ENCODE data around the gene APRT.
"Not testable (repeated sequence)": the region's sequence is repeated elsewhere in the genome, so short reads cannot be mapped to it uniquely, and the experiment has no call there.

The APRT gene

GRCh38 chr16:88806491-88807111 lies 5.1 kb downstream of the APRT start:
- no peak for DNase-seq

- DNase-seq = no peak
Observed at GRCh38 chr16:88805887-88806393, 5.8 kb downstream of the APRT start.

GRCh38 chr16:88805340-88805715 lies 6.4 kb downstream of the APRT start:
- DNase-seq = no peak

- DNase-seq = peak in 1 of 5 experiments; percentile 57
Observed at GRCh38 chr16:88804552-88805339, 7.0 kb downstream of the APRT start.

- no peak for DNase-seq
Observed at GRCh38 chr16:88804173-88804551, 7.6 kb downstream of the APRT start.

- peak; percentile 72 to 86 (median 78) for DNase-seq
Observed at GRCh38 chr16:88803264-88803987, 8.3 kb downstream of the APRT start, which contains the start of gene CDT1. CDT1 (plus strand) TSS chr16:88803789; CDS start chr16:88803832, 43 bp downstream.

- DNase-seq = no peak
Observed at GRCh38 chr16:88800277-88800592, 11.5 kb downstream of the APRT start.

GRCh38 chr16:88799569-88800276 lies 12.0 kb downstream of the APRT start:
- DNase-seq = no peak

- DNase-seq = no peak
Observed at GRCh38 chr16:88798772-88799455, 12.8 kb downstream of the APRT start.

GRCh38 chr16:88798073-88798472 lies 13.7 kb downstream of the APRT start:
- DNase-seq = no peak

GRCh38 chr16:88796278-88796677 lies 15.4 kb downstream of the APRT start:
- DNase-seq = no peak

GRCh38 chr16:88793251-88793954 lies 18.3 kb downstream of the APRT start:
- no peak for DNase-seq

GRCh38 chr16:88792668-88793250 lies 19.0 kb downstream of the APRT start:
- DNase-seq = no peak

- DNase-seq = no peak
Observed at GRCh38 chr16:88792078-88792550, 19.6 kb downstream of the APRT start.

- peak in 3 of 5 experiments; percentile 51 to 88 (median 56) for DNase-seq
Observed at GRCh38 chr16:88790312-88791211, 21.2 kb downstream of the APRT start.

GRCh38 chr16:88789594-88789993 lies 22.1 kb downstream of the APRT start:
- DNase-seq = no peak

- DNase-seq = not testable (repeated sequence)
Observed at GRCh38 chr16:88788749-88789148, 23.0 kb downstream of the APRT start.

GRCh38 chr16:88787579-88788314 lies 24.0 kb downstream of the APRT start:
- no peak for DNase-seq

Data from T-helper 2 cell (primary cell).